Measurements from ENCODE around the gene PAXIP1.

GRCh38 chr7:154973381-154973780 is 29.5 kb downstream of the PAXIP1 start:
- TF ChIP-seq POLR2AphosphoS5 (IDR thresholded peaks at IDR 0.05; ENCODE audit: low read depth) (no peak), CTCF (conservative IDR thresholded peaks at IDR 0.05; ENCODE audit: low read depth in 2 of 2) (no peak)

All from GM23338 (cell line).